GM23338 (cell line): ENCODE measurements around the gene RNASE8. TPM values are rescaled to one million over a fixed set of nuclear protein-coding genes. Genes with fewer than 3 reads are reported as not detected.

Experiments used
- ATAC-seq: fragments of 200-7000 bp; cut with Tn5 transposase; 3 replicates; pipeline ENCODE4 v1.9.1; 2020
- DNase-seq: peaks from one replicate; pipeline ENCODE4 v3.0.0-alpha.2; 2015; ENCODE audit warnings: low spot score
- H2AFZ ChIP-seq: fragments of 200-600 bp; sonication (generic); 2 replicates; pipeline ENCODE4 v1.8.0; 2016; ENCODE audit warnings: antibody characterized with exemption, mild to moderate bottlenecking, moderate library complexity
- H3F3A ChIP-seq: fragments of 200-600 bp; sonication (generic); replicated peaks from 2 replicates; pipeline ENCODE4 v1.8.0; 2017; ENCODE audit warnings: antibody characterized with exemption, mixed run types, low read depth
- H3K27ac ChIP-seq: fragments of 200-600 bp; sonication (generic); 2 replicates; pipeline ENCODE4 v1.6.1; 2016; ENCODE audit warnings: low read depth
- H3K27me3 ChIP-seq: fragments of 200-600 bp; sonication (generic); 2 replicates; pipeline ENCODE4 v1.8.0; 2016; ENCODE audit warnings: mild to moderate bottlenecking, mixed run types, moderate library complexity; ENCODE audit not compliant: insufficient read depth
- H3K36me3 ChIP-seq: fragments of 200-600 bp; sonication (generic); 2 replicates; pipeline ENCODE4 v1.8.0; 2016; ENCODE audit warnings: mild to moderate bottlenecking; ENCODE audit not compliant: insufficient read depth
- H3K4me1 ChIP-seq: fragments of 200-600 bp; sonication (generic); 2 replicates; pipeline ENCODE4 v1.8.0; 2016; ENCODE audit warnings: mild to moderate bottlenecking, moderate library complexity; ENCODE audit not compliant: insufficient read depth
- H3K4me2 ChIP-seq: fragments of 200-600 bp; sonication (generic); 2 replicates; pipeline ENCODE4 v1.7.1; 2017; ENCODE audit warnings: mixed run types
- H3K4me3 ChIP-seq: fragments of 200-600 bp; sonication (generic); 2 replicates; pipeline ENCODE4 v1.6.1; 2016; ENCODE audit warnings: mixed run types
- H3K79me2 ChIP-seq: fragments of 200-600 bp; sonication (generic); replicated peaks from 2 replicates; pipeline ENCODE4 v1.8.0; 2017; ENCODE audit warnings: mild to moderate bottlenecking; ENCODE audit not compliant: insufficient read depth
- H3K9me2 ChIP-seq: fragments of 200-600 bp; sonication (generic); 2 replicates; pipeline ENCODE4 v1.8.0; 2017; ENCODE audit not compliant: insufficient read depth
- H4K20me1 ChIP-seq: fragments of 200-600 bp; sonication (generic); replicated peaks from 2 replicates; pipeline ENCODE4 v1.8.0; 2017; ENCODE audit warnings: mild to moderate bottlenecking; ENCODE audit not compliant: insufficient read depth
- H3K27ac Mint-ChIP-seq: 2 replicates; pipeline ENCODE4 v1.8.0; 2020; ENCODE audit warnings: inconsistent platforms, mild to moderate bottlenecking, moderate library complexity, mixed read lengths
- H3K27me3 Mint-ChIP-seq: 3 replicates; pipeline ENCODE4 v1.8.0; 2022; ENCODE audit warnings: low read depth, mild to moderate bottlenecking, moderate library complexity, mixed read lengths, inconsistent platforms; ENCODE audit not compliant: insufficient read depth, poor library complexity
- H3K36me3 Mint-ChIP-seq: 3 replicates; pipeline ENCODE4 v1.8.0; 2021; ENCODE audit warnings: low read depth, mild to moderate bottlenecking, inconsistent platforms, moderate library complexity, mixed read lengths
- H3K4me1 Mint-ChIP-seq: 3 replicates; pipeline ENCODE4 v1.8.0; 2020; ENCODE audit warnings: mild to moderate bottlenecking, inconsistent platforms, mixed read lengths
- H3K4me3 Mint-ChIP-seq: 3 replicates; pipeline ENCODE4 v1.8.0; 2021; ENCODE audit warnings: moderate library complexity, mild to moderate bottlenecking, inconsistent platforms, mixed read lengths
- H3K9me3 Mint-ChIP-seq: 3 replicates; pipeline ENCODE4 v1.8.0; 2020; ENCODE audit warnings: moderate library complexity, mild to moderate bottlenecking, inconsistent platforms, mixed read lengths
- CREB1 ChIP-seq: fragments of 250-450 bp; sonication (Bioruptor Pico); IDR thresholded peaks from 2 replicates; pipeline ENCODE4 v1.5.0; 2020; ENCODE audit warnings: low read depth, mild to moderate bottlenecking, moderate library complexity
- CTCF ChIP-seq, 2 experiments: fragments of 200-600 bp in 1 of 2; sonication (generic) in 1 of 2; conservative IDR thresholded peaks; 2 replicates each; pipeline versions ENCODE4 v1.5.1 to v1.6.1; 2016 to 2017; ENCODE audit warnings: antibody characterized with exemption in 2 of 2, low read depth in 2 of 2, mild to moderate bottlenecking in 2 of 2, moderate library complexity in 1 of 2
- EZH2 ChIP-seq: fragments of 200-600 bp; sonication (generic); IDR thresholded peaks from one replicate; pipeline ENCODE4 v1.8.0; 2017; ENCODE audit warnings: antibody characterized with exemption, mild to moderate bottlenecking, low read depth; ENCODE audit not compliant: unreplicated experiment
- EZH2phosphoT487 ChIP-seq: fragments of 200-600 bp; sonication (generic); IDR thresholded peaks from one replicate; pipeline ENCODE4 v1.8.1; 2018; ENCODE audit warnings: antibody characterized with exemption; ENCODE audit not compliant: unreplicated experiment
- JUNB ChIP-seq: IDR thresholded peaks from one replicate; pipeline ENCODE4 v1.6.1; 2016; ENCODE audit warnings: antibody characterized with exemption; ENCODE audit not compliant: unreplicated experiment
- NANOG ChIP-seq: IDR thresholded peaks from 2 replicates; pipeline ENCODE4 v1.6.1; 2016; ENCODE audit warnings: antibody characterized with exemption, borderline replicate concordance
- POLR2AphosphoS5 ChIP-seq: IDR thresholded peaks from 2 replicates; pipeline ENCODE4 v1.6.1; 2016; ENCODE audit warnings: antibody characterized with exemption, low read depth
- REST ChIP-seq: IDR thresholded peaks from one replicate; pipeline ENCODE4 v1.6.1; 2018; ENCODE audit warnings: antibody characterized with exemption; ENCODE audit not compliant: unreplicated experiment
- STAT1 ChIP-seq: IDR thresholded peaks from one replicate; pipeline ENCODE4 v1.6.1; 2016; ENCODE audit warnings: antibody characterized with exemption; ENCODE audit not compliant: unreplicated experiment
- ZNF114 ChIP-seq: fragments of 250-450 bp; sonication (Bioruptor Pico); IDR thresholded peaks from 2 replicates; pipeline ENCODE4 v1.5.0; 2020; ENCODE audit warnings: mild to moderate bottlenecking, moderate library complexity
- ZNF331 ChIP-seq: fragments of 250-450 bp; sonication (Bioruptor Pico); IDR thresholded peaks from 2 replicates; pipeline ENCODE4 v1.5.0; 2020; ENCODE audit warnings: low read depth, mild to moderate bottlenecking, moderate library complexity
- polyA plus RNA-seq: library from polyadenylated mRNA; unstranded; fragments of >200 nt; fragmentation: Nextera tagmentation; extraction: Ambion mirVana; gene quantifications from 2 replicates; pipeline ENCODE4 v1.2.1, GENCODE V29; 2016
- total RNA-seq: library from RNA; depleted of rRNA; stranded (reverse); fragments of >200 nt; shearing (Covaris generic); gene quantifications from 2 replicates; pipeline ENCODE4 v1.2.3, GENCODE V29; 2014
- TF ChIP-seq, protein P1 (sequence below): fragments of 250-450 bp; sonication (Bioruptor Pico); IDR thresholded peaks from 2 replicates; pipeline ENCODE4 v1.5.0; 2020; ENCODE audit warnings: mild to moderate bottlenecking, moderate library complexity
- TF ChIP-seq, protein P2 (sequence below): IDR thresholded peaks from 2 replicates; pipeline ENCODE4 v1.6.1; 2016; ENCODE audit warnings: antibody characterized with exemption

The RNASE8 gene
- total and polyA plus RNA-seq, 2 experiments from 2014 or later = not detected

GRCh38 chr14:21019366-21019765 lies 38.3 kb upstream of the RNASE8 start:
- DNase-seq (no peak), ATAC-seq (no peak)
- H3K27ac Mint-ChIP-seq = no peak overlapping the region
- no peaks in the 10 kb centered on the region; the same call in 2 of the 3 replicates for H3K9me3 Mint-ChIP-seq
- H3K27ac ChIP-seq = no peak overlapping the region
- no peak overlapping the region for H2AFZ ChIP-seq
- peaks cover 24% of the 10 kb centered on the region for H3K27me3 Mint-ChIP-seq
- no peak overlapping the region for H3K4me2 ChIP-seq
- no peak overlapping the region for H3K4me3 Mint-ChIP-seq
- H3K27me3 ChIP-seq = peaks cover 22% of the 10 kb centered on the region
- H3F3A ChIP-seq = no peaks in the 10 kb centered on the region
- H4K20me1 ChIP-seq = no peaks in the 10 kb centered on the region
- no peaks in the 10 kb centered on the region; the same call in 1 of the 2 replicates for H3K79me2 ChIP-seq
- no peaks in the 10 kb centered on the region for H3K36me3 ChIP-seq
- H3K4me1 ChIP-seq = peaks cover 22% of the 10 kb centered on the region
- H3K4me1 Mint-ChIP-seq = peaks cover 31% of the 10 kb centered on the region
- H3K4me3 ChIP-seq = no peak overlapping the region
- H3K9me2 ChIP-seq = no peaks in the 10 kb centered on the region
- peaks cover 19% of the 10 kb centered on the region for H3K36me3 Mint-ChIP-seq
- TF ChIP-seq ZNF114 (CRISPR knock-in tag) (no peak), NANOG (no peak), EZH2phosphoT487 (no peak), STAT1 (no peak), ZNF331 (CRISPR knock-in tag) (no peak), JUNB (no peak), EZH2 (no peak), REST (no peak), CTCF (conservative IDR thresholded peaks at IDR 0.05; ENCODE audit: low read depth in 2 of 2) (no peak), POLR2AphosphoS5 (no peak), CREB1 (CRISPR knock-in tag) (no peak)
- TF ChIP-seq, protein P1, sequence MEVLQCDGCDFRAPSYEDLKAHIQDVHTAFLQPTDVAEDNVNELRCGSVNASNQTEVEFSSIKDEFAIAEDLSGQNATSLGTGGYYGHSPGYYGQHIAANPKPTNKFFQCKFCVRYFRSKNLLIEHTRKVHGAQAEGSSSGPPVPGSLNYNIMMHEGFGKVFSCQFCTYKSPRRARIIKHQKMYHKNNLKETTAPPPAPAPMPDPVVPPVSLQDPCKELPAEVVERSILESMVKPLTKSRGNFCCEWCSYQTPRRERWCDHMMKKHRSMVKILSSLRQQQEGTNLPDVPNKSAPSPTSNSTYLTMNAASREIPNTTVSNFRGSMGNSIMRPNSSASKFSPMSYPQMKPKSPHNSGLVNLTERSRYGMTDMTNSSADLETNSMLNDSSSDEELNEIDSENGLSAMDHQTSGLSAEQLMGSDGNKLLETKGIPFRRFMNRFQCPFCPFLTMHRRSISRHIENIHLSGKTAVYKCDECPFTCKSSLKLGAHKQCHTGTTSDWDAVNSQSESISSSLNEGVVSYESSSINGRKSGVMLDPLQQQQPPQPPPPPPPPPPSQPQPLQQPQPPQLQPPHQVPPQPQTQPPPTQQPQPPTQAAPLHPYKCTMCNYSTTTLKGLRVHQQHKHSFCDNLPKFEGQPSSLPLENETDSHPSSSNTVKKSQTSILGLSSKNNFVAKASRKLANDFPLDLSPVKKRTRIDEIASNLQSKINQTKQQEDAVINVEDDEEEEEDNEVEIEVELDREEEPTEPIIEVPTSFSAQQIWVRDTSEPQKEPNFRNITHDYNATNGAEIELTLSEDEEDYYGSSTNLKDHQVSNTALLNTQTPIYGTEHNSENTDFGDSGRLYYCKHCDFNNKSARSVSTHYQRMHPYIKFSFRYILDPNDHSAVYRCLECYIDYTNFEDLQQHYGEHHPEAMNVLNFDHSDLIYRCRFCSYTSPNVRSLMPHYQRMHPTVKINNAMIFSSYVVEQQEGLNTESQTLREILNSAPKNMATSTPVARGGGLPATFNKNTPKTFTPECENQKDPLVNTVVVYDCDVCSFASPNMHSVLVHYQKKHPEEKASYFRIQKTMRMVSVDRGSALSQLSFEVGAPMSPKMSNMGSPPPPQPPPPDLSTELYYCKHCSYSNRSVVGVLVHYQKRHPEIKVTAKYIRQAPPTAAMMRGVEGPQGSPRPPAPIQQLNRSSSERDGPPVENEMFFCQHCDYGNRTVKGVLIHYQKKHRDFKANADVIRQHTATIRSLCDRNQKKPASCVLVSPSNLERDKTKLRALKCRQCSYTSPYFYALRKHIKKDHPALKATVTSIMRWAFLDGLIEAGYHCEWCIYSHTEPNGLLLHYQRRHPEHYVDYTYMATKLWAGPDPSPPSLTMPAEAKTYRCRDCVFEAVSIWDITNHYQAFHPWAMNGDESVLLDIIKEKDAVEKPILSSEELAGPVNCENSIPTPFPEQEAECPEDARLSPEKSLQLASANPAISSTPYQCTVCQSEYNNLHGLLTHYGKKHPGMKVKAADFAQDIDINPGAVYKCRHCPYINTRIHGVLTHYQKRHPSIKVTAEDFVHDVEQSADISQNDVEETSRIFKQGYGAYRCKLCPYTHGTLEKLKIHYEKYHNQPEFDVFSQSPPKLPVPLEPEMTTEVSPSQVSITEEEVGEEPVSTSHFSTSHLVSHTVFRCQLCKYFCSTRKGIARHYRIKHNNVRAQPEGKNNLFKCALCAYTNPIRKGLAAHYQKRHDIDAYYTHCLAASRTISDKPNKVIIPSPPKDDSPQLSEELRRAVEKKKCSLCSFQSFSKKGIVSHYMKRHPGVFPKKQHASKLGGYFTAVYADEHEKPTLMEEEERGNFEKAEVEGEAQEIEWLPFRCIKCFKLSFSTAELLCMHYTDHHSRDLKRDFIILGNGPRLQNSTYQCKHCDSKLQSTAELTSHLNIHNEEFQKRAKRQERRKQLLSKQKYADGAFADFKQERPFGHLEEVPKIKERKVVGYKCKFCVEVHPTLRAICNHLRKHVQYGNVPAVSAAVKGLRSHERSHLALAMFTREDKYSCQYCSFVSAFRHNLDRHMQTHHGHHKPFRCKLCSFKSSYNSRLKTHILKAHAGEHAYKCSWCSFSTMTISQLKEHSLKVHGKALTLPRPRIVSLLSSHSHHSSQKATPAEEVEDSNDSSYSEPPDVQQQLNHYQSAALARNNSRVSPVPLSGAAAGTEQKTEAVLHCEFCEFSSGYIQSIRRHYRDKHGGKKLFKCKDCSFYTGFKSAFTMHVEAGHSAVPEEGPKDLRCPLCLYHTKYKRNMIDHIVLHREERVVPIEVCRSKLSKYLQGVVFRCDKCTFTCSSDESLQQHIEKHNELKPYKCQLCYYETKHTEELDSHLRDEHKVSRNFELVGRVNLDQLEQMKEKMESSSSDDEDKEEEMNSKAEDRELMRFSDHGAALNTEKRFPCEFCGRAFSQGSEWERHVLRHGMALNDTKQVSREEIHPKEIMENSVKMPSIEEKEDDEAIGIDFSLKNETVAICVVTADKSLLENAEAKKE = no peak
- TF ChIP-seq, protein P2, sequence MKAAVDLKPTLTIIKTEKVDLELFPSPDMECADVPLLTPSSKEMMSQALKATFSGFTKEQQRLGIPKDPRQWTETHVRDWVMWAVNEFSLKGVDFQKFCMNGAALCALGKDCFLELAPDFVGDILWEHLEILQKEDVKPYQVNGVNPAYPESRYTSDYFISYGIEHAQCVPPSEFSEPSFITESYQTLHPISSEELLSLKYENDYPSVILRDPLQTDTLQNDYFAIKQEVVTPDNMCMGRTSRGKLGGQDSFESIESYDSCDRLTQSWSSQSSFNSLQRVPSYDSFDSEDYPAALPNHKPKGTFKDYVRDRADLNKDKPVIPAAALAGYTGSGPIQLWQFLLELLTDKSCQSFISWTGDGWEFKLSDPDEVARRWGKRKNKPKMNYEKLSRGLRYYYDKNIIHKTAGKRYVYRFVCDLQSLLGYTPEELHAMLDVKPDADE = no peak
